HCT116 (cell line): ENCODE data around the gene DNM3. TPM values are rescaled to one million over a fixed set of nuclear protein-coding genes. Genes with fewer than 3 reads are reported as not detected.

Source experiments
- ATAC-seq: fragments of 200-7000 bp; cut with Tn5 transposase; 2 replicates; pipeline ENCODE4 v1.9.1; 2020; ENCODE audit warnings: mild to moderate bottlenecking, moderate library complexity
- BruUV-seq: library from RNA; stranded (reverse); fragments of 400-500 nt; replicated peaks from 2 replicates; lab custom pipeline; 2021; lab: Mats Ljungman, UMichigan
- CTCF ChIA-PET: fragments of 300-600 bp; sonication (Branson Sonifier 250); formaldehyde crosslinking; loops from one replicate; lab custom pipeline; 2021; ENCODE audit warnings: antibody characterized with exemption; lab: Charles Lee
- POLR2A ChIA-PET: fragments of 300-600, 350-600 bp; sonication (Branson Sonifier 250); formaldehyde crosslinking; loops from one replicate; lab custom pipeline; 2021; ENCODE audit warnings: antibody characterized with exemption; lab: Charles Lee
- RAD21 ChIA-PET, 2 experiments: fragments of 300-600 bp; sonication (Branson Sonifier 250); formaldehyde crosslinking; loops; one replicate each; lab custom pipeline; 2023; ENCODE audit warnings: low total read pairs in 2 of 2; ENCODE audit not compliant: uncharacterized antibody in 2 of 2, unreplicated experiment in 2 of 2, low non-redundant PET in 1 of 2; lab: Charles Lee
- DNase-seq: peaks from one replicate; pipeline ENCODE4 v3.0.0-alpha.2; 2010; ENCODE audit warnings: low read depth, low spot score
- H2AFZ ChIP-seq: fragments of 200-600 bp; shearing (Covaris generic), sonication (generic); 2 replicates; pipeline ENCODE4 v1.6.1; 2017; ENCODE audit warnings: low read depth, mixed run types, mixed read lengths, antibody characterized with exemption, low read length; ENCODE audit not compliant: poor library complexity, severe bottlenecking
- H3K27ac ChIP-seq: 2 replicates; pipeline ENCODE4 v1.5.1; 2012; ENCODE audit warnings: low read depth, low read length
- H3K27me3 ChIP-seq: fragments of 200-600 bp; sonication (generic); 2 replicates; pipeline ENCODE4 v1.6.1; 2016; ENCODE audit warnings: mixed run types, low read length, mixed read lengths; ENCODE audit not compliant: insufficient read depth
- H3K36me3 ChIP-seq, 2 experiments: fragments of 200-500 bp in 1 of 2; fragments of 200-600 bp in 1 of 2; sonication (Bioruptor generic) in 1 of 2; sonication (generic) in 1 of 2; 2 replicates each; pipeline versions ENCODE4 v1.5.1 to v1.6.1; 2014 to 2016; ENCODE audit warnings: low read length in 2 of 2, inconsistent platforms in 1 of 2, mixed read lengths in 1 of 2, mixed run types in 1 of 2; ENCODE audit not compliant: insufficient read depth in 2 of 2, control insufficient read depth in 1 of 2
- H3K4me1 ChIP-seq, 2 experiments: fragments of 200-600 bp in 1 of 2; sonication (generic) in 1 of 2; 2 replicates each; pipeline versions ENCODE4 v1.5.1 to v1.6.1; 2012 to 2017; ENCODE audit warnings: low read length in 2 of 2, inconsistent platforms in 1 of 2, mild to moderate bottlenecking in 1 of 2, mixed read lengths in 1 of 2, mixed run types in 1 of 2, moderate library complexity in 1 of 2; ENCODE audit not compliant: insufficient read depth in 2 of 2, control insufficient read depth in 1 of 2
- H3K4me2 ChIP-seq: fragments of 200-600 bp; sonication (generic); 2 replicates; pipeline ENCODE4 v1.6.1; 2017; ENCODE audit warnings: mixed run types, low read length, mixed read lengths
- H3K4me3 ChIP-seq, 2 experiments: fragments of 200-600 bp in 1 of 2; sonication (generic) in 1 of 2; replicated peaks in 1 of 2; 2 replicates each; pipeline ENCODE4 v1.5.1; 2011 to 2016; ENCODE audit warnings: low read length in 2 of 2, control low read depth in 1 of 2, low read depth in 1 of 2, mild to moderate bottlenecking in 1 of 2, mixed read lengths in 1 of 2, mixed run types in 1 of 2
- H3K79me2 ChIP-seq: fragments of 200-600 bp; sonication (generic); 2 replicates; pipeline ENCODE4 v1.6.1; 2017; ENCODE audit warnings: mild to moderate bottlenecking, mixed run types, low read length, moderate library complexity, mixed read lengths; ENCODE audit not compliant: insufficient read depth
- H3K9ac ChIP-seq: fragments of 200-600 bp; sonication (generic); 2 replicates; pipeline ENCODE4 v1.6.1; 2016; ENCODE audit warnings: low read length, mixed read lengths
- H3K9me2 ChIP-seq: fragments of 200-600 bp; sonication (generic), shearing (Covaris generic); 2 replicates; pipeline ENCODE4 v1.6.1; 2017; ENCODE audit warnings: mixed run types, mild to moderate bottlenecking, moderate library complexity; ENCODE audit not compliant: insufficient read depth
- H3K9me3 ChIP-seq, 2 experiments: fragments of 200-500 bp in 1 of 2; fragments of 200-600 bp in 1 of 2; sonication (Bioruptor generic) in 1 of 2; sonication (generic) in 1 of 2; 2 replicates each; pipeline ENCODE4 v1.6.1; 2014 to 2017; ENCODE audit warnings: low read length in 2 of 2, mixed read lengths in 2 of 2, inconsistent platforms in 1 of 2, low read depth in 1 of 2, mild to moderate bottlenecking in 1 of 2, mixed run types in 1 of 2, moderate library complexity in 1 of 2; ENCODE audit not compliant: control insufficient read depth in 1 of 2, insufficient read depth in 1 of 2
- H4K20me1 ChIP-seq: fragments of 200-600 bp; sonication (generic), shearing (Covaris generic); 2 replicates; pipeline ENCODE4 v1.6.1; 2017; ENCODE audit warnings: mixed run types, mild to moderate bottlenecking, moderate library complexity; ENCODE audit not compliant: insufficient read depth
- ATF3 ChIP-seq: IDR thresholded peaks from 2 replicates; pipeline ENCODE4 v1.6.1; 2012
- CEBPB ChIP-seq: IDR thresholded peaks from 2 replicates; pipeline ENCODE4 v1.6.1; 2012; ENCODE audit warnings: low read depth
- CTCF ChIP-seq, 3 experiments: fragments of 200-600 bp in 1 of 3; sonication (generic) in 1 of 3; IDR thresholded peaks in 2 of 3; conservative IDR thresholded peaks in 1 of 3; 2 replicates each; pipeline ENCODE4 v1.5.1; 2012 to 2017; ENCODE audit warnings: low read depth in 2 of 3, low read length in 2 of 3, antibody characterized with exemption in 1 of 3, borderline replicate concordance in 1 of 3, control low read depth in 1 of 3, mild to moderate bottlenecking in 1 of 3, mixed read lengths in 1 of 3, mixed run types in 1 of 3, moderate library complexity in 1 of 3; ENCODE audit not compliant: insufficient read depth in 1 of 3
- EGR1 ChIP-seq: IDR thresholded peaks from 2 replicates; pipeline ENCODE4 v1.6.1; 2012; ENCODE audit warnings: low read depth
- ELF1 ChIP-seq: IDR thresholded peaks from 2 replicates; pipeline ENCODE4 v1.6.1; 2012; ENCODE audit warnings: low read depth, borderline replicate concordance
- EZH2 ChIP-seq: fragments of 200-600 bp; sonication (generic); IDR thresholded peaks from 2 replicates; pipeline ENCODE4 v1.6.1; 2017; ENCODE audit warnings: antibody characterized with exemption, mixed run types
- EZH2phosphoT487 ChIP-seq: fragments of 200-600 bp; IDR thresholded peaks from 2 replicates; pipeline ENCODE4 v1.6.1; 2018; ENCODE audit warnings: antibody characterized with exemption, borderline replicate concordance
- JUND ChIP-seq: IDR thresholded peaks from 2 replicates; pipeline ENCODE4 v1.6.1; 2012
- POLR2A ChIP-seq: IDR thresholded peaks from 2 replicates; pipeline ENCODE4 v1.7.0; 2011; ENCODE audit warnings: borderline replicate concordance; ENCODE audit not compliant: insufficient read depth, insufficient read length; ENCODE audit errors: extremely low read depth
- POLR2AphosphoS5 ChIP-seq: IDR thresholded peaks from 2 replicates; pipeline ENCODE4 v1.6.1; 2011; ENCODE audit warnings: mild to moderate bottlenecking, low read depth, low read length, moderate library complexity
- RAD21 ChIP-seq: IDR thresholded peaks from 2 replicates; pipeline ENCODE4 v1.6.1; 2012; ENCODE audit warnings: low read depth, mild to moderate bottlenecking
- REST ChIP-seq: IDR thresholded peaks from 2 replicates; pipeline ENCODE4 v1.6.1; 2012; ENCODE audit warnings: low read depth
- SIN3A ChIP-seq: IDR thresholded peaks from 2 replicates; pipeline ENCODE4 v1.6.1; 2012; ENCODE audit warnings: low read depth
- SP1 ChIP-seq: IDR thresholded peaks from 2 replicates; pipeline ENCODE4 v1.6.1; 2012; ENCODE audit warnings: low read depth
- SRF ChIP-seq: IDR thresholded peaks from 2 replicates; pipeline ENCODE4 v1.6.1; 2012; ENCODE audit warnings: low read depth
- TCF7L2 ChIP-seq: IDR thresholded peaks from 2 replicates; pipeline ENCODE4 v1.7.0; 2011; ENCODE audit warnings: borderline replicate concordance, inconsistent platforms; ENCODE audit not compliant: insufficient read depth, insufficient read length; ENCODE audit errors: extremely low read depth
- YY1 ChIP-seq: IDR thresholded peaks from 2 replicates; pipeline ENCODE4 v1.6.1; 2011; ENCODE audit warnings: low read length, low read depth, moderate library complexity, mild to moderate bottlenecking; ENCODE audit not compliant: insufficient replicate concordance; ENCODE audit errors: extremely low read depth
- ZBTB33 ChIP-seq: IDR thresholded peaks from 2 replicates; pipeline ENCODE4 v1.6.1; 2011; ENCODE audit warnings: mild to moderate bottlenecking, low read length, moderate library complexity; ENCODE audit not compliant: insufficient replicate concordance; ENCODE audit errors: extremely low read depth
- ZNF274 ChIP-seq: fragments of 200-500 bp; sonication (Bioruptor generic); IDR thresholded peaks from 2 replicates; pipeline ENCODE4 v1.6.1; 2014; ENCODE audit warnings: mild to moderate bottlenecking, low read depth, low read length, inconsistent platforms
- intact Hi-C: fragments of 100-400 bp; cut with micrococcal nuclease; formaldehyde crosslinking; loops from 2 replicates; pipeline ENCODE4 v1.10.0; 2022
- total RNA-seq: library from RNA; stranded (reverse); gene quantifications from one replicate; pipeline ENCODE4 v1.2.1, GENCODE V29; 2021; ENCODE audit not compliant: unreplicated experiment
- TF ChIP-seq, protein P1 (sequence below): IDR thresholded peaks from 2 replicates; pipeline ENCODE4 v1.6.1; 2012

The DNM3 gene
- total RNA-seq, 1 experiment from 2014 or later = 3.1 TPM

- H4K20me1 ChIP-seq = no peaks in the 10 kb centered on the region
- H3K9me3 ChIP-seq = no peaks in the 10 kb centered on the region
- H3K9ac ChIP-seq = no peak overlapping the region
- H3K4me1 ChIP-seq = no peaks in the 10 kb centered on the region
- POLR2A ChIA-PET = no interaction called here
- H3K9me2 ChIP-seq = no peaks in the 10 kb centered on the region
- CTCF ChIA-PET = interaction anchor here (0.8 kb wide), 1 partner anchor 18 kb away, joined by 4 read pairs; no protein-coding TSS in a partner anchor
- RAD21 ChIA-PET = no interaction called here
- no peak for DNase-seq
- no peaks in the 10 kb centered on the region for H3K36me3 ChIP-seq
- H2AFZ ChIP-seq = no peak overlapping the region
- ATAC-seq = no peak
- no peaks in the 10 kb centered on the region for H3K79me2 ChIP-seq
- BruUV-seq = no TSS peak
- no peak for TF ChIP-seq YY1
- TF ChIP-seq ZNF274 = no peak
- TF ChIP-seq EGR1 = no peak
- no peak for TF ChIP-seq TCF7L2
- no peak for TF ChIP-seq SIN3A
- TF ChIP-seq SRF = no peak
- no peak for TF ChIP-seq SP1
- TF ChIP-seq REST = no peak
- no peak for TF ChIP-seq CTCF (IDR thresholded peaks at IDR 0.05 in 2 of 3, conservative IDR thresholded peaks at IDR 0.05 in 1 of 3; ENCODE audit: borderline replicate concordance in 1 of 3, insufficient read depth in 1 of 3, low read depth in 2 of 3, low read length in 2 of 3)
- TF ChIP-seq, protein P1, sequence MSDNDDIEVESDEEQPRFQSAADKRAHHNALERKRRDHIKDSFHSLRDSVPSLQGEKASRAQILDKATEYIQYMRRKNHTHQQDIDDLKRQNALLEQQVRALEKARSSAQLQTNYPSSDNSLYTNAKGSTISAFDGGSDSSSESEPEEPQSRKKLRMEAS = no peak
- TF ChIP-seq ATF3 = no peak
- TF ChIP-seq CEBPB = no peak
- TF ChIP-seq ELF1 = no peak
- TF ChIP-seq JUND = no peak
- TF ChIP-seq EZH2phosphoT487 = no peak
- TF ChIP-seq EZH2 = no peak
- no peak for TF ChIP-seq POLR2AphosphoS5
- TF ChIP-seq RAD21 = no peak
- TF ChIP-seq ZBTB33 = no peak
- no peak for TF ChIP-seq POLR2A
- TF ChIP-seq, all 23 proteins: peak for 0
- intact Hi-C loops = no loop called here
- no peak overlapping the region for H3K4me3 ChIP-seq
- H3K27me3 ChIP-seq = no peaks in the 10 kb centered on the region
- no peak overlapping the region for H3K27ac ChIP-seq
- H3K4me2 ChIP-seq = no peak overlapping the region
These were observed 540.6 kb downstream of the DNM3 start for GRCh38 chr1:172381946-172382345.
